Neural cell (in vitro differentiated cells): Measurements from ENCODE around the gene CABCOCO1.

Experiments used
- EP300 ChIP-seq: fragments of 450-650 bp; conservative IDR thresholded peaks from 2 replicates; pipeline ENCODE4 v1.6.1; 2014; ENCODE audit warnings: antibody characterized with exemption, mild to moderate bottlenecking, moderate library complexity; ENCODE audit not compliant: poor library complexity, severe bottlenecking
- EZH2 ChIP-seq: fragments of 200-600, 300-800 bp; shearing (Covaris generic), sonication (generic); IDR thresholded peaks from 2 replicates; pipeline ENCODE4 v1.6.1; 2014; ENCODE audit warnings: antibody characterized with exemption, low read length, borderline replicate concordance, mild to moderate bottlenecking; ENCODE audit not compliant: insufficient read depth, poor library complexity, severe bottlenecking
- RAD21 ChIP-seq: fragments of 450-650 bp; conservative IDR thresholded peaks from 2 replicates; pipeline ENCODE4 v1.6.1; 2014; ENCODE audit warnings: antibody characterized with exemption, mild to moderate bottlenecking, moderate library complexity
- TF ChIP-seq, protein P1 (sequence below): fragments of 450-650 bp; IDR thresholded peaks from 2 replicates; pipeline ENCODE4 v1.5.1; 2014; ENCODE audit warnings: antibody characterized with exemption, mild to moderate bottlenecking, moderate library complexity; ENCODE audit not compliant: poor library complexity, severe bottlenecking

DNA sequence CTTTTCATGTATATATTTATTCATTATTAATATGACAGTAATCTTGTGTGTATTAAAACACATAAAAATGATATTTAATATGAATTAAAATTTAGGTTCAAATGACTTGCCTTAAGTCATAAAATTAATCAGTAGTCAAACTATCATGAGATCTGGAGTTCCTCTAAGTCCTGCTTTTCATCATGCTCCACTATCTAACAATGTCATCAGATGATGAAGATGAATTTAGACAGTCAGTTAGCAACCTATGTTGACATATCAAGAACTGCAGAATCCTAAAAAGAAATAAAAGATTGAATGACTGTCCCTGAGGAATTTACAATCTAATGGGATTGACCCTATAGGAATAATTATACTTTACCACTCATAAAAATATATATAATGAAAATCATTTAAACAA, 7.1 kb downstream of the CABCOCO1 start:
- TF ChIP-seq, protein P1, sequence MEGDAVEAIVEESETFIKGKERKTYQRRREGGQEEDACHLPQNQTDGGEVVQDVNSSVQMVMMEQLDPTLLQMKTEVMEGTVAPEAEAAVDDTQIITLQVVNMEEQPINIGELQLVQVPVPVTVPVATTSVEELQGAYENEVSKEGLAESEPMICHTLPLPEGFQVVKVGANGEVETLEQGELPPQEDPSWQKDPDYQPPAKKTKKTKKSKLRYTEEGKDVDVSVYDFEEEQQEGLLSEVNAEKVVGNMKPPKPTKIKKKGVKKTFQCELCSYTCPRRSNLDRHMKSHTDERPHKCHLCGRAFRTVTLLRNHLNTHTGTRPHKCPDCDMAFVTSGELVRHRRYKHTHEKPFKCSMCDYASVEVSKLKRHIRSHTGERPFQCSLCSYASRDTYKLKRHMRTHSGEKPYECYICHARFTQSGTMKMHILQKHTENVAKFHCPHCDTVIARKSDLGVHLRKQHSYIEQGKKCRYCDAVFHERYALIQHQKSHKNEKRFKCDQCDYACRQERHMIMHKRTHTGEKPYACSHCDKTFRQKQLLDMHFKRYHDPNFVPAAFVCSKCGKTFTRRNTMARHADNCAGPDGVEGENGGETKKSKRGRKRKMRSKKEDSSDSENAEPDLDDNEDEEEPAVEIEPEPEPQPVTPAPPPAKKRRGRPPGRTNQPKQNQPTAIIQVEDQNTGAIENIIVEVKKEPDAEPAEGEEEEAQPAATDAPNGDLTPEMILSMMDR, result no peak
- no peak for TF ChIP-seq EP300
- TF ChIP-seq EZH2, result no peak
- TF ChIP-seq RAD21, result no peak
